Epithelial cell of esophagus (primary cell): ENCODE results near the gene PPRC1.

Experiments used
- DNase-seq: peaks from one replicate; pipeline ENCODE4 v3.0.0; 2010; ENCODE audit warnings: low read depth
- H3K4me3 ChIP-seq: 2 replicates; pipeline ENCODE4 v1.5.1; 2011; ENCODE audit warnings: mild to moderate bottlenecking, low read length, control low read depth
- TF ChIP-seq, protein P1 (sequence below): IDR thresholded peaks from 2 replicates; pipeline ENCODE4 v1.5.1; 2011; ENCODE audit warnings: low read depth, mild to moderate bottlenecking, low read length, control low read depth, inconsistent platforms; ENCODE audit not compliant: insufficient read depth; ENCODE audit errors: missing control alignments

PPRC1 gene, protein sequence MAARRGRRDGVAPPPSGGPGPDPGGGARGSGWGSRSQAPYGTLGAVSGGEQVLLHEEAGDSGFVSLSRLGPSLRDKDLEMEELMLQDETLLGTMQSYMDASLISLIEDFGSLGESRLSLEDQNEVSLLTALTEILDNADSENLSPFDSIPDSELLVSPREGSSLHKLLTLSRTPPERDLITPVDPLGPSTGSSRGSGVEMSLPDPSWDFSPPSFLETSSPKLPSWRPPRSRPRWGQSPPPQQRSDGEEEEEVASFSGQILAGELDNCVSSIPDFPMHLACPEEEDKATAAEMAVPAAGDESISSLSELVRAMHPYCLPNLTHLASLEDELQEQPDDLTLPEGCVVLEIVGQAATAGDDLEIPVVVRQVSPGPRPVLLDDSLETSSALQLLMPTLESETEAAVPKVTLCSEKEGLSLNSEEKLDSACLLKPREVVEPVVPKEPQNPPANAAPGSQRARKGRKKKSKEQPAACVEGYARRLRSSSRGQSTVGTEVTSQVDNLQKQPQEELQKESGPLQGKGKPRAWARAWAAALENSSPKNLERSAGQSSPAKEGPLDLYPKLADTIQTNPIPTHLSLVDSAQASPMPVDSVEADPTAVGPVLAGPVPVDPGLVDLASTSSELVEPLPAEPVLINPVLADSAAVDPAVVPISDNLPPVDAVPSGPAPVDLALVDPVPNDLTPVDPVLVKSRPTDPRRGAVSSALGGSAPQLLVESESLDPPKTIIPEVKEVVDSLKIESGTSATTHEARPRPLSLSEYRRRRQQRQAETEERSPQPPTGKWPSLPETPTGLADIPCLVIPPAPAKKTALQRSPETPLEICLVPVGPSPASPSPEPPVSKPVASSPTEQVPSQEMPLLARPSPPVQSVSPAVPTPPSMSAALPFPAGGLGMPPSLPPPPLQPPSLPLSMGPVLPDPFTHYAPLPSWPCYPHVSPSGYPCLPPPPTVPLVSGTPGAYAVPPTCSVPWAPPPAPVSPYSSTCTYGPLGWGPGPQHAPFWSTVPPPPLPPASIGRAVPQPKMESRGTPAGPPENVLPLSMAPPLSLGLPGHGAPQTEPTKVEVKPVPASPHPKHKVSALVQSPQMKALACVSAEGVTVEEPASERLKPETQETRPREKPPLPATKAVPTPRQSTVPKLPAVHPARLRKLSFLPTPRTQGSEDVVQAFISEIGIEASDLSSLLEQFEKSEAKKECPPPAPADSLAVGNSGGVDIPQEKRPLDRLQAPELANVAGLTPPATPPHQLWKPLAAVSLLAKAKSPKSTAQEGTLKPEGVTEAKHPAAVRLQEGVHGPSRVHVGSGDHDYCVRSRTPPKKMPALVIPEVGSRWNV (N-terminal part only)

DNA sequence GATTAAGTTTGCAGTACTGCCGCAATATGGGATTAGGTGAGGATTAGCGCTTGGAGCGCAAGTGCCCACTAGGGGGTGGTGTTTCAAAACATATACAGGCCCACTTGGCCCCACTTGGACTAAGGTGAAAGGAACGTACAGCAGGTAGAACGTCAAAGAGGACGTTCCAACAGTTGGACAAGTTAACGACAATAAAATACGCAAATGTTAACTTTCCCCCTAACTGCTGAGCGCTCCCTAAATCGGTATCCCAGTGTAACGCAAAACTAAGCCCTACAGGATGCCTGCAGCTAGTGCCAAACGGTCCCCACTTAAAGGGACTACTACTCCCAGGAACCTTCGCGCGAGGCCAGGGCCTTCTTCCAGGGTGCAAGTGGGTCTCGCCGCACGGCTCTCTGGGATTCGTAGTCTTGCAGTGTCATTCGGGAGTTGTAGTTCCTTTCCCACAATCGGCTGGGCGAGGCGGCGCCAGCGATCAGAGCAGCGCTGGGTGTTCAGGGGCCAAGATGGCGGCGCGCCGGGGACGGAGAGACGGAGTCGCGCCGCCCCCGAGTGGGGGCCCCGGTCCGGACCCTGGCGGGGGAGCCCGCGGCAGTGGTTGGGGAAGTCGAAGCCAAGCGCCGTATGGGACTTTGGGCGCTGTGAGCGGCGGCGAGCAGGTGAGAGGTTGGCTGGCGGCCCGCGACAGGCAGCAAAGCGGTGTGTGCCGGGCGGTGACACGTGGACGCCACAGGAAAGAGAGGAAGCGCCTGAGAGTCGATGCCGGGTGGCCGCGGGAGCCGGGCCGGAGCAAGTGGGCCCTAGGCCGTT lies at the start of gene PPRC1:
TSS of gene PPRC1 (plus strand) at position 478 of the 810 bp plus-strand sequence. CDS start at position 507, 29 bp downstream.
- peak within 1 kb of the TSS; percentile 96 for H3K4me3 ChIP-seq
- peak; percentile 99 for DNase-seq
- TF ChIP-seq, protein P1, sequence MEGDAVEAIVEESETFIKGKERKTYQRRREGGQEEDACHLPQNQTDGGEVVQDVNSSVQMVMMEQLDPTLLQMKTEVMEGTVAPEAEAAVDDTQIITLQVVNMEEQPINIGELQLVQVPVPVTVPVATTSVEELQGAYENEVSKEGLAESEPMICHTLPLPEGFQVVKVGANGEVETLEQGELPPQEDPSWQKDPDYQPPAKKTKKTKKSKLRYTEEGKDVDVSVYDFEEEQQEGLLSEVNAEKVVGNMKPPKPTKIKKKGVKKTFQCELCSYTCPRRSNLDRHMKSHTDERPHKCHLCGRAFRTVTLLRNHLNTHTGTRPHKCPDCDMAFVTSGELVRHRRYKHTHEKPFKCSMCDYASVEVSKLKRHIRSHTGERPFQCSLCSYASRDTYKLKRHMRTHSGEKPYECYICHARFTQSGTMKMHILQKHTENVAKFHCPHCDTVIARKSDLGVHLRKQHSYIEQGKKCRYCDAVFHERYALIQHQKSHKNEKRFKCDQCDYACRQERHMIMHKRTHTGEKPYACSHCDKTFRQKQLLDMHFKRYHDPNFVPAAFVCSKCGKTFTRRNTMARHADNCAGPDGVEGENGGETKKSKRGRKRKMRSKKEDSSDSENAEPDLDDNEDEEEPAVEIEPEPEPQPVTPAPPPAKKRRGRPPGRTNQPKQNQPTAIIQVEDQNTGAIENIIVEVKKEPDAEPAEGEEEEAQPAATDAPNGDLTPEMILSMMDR = peak; percentile 94

DNA sequence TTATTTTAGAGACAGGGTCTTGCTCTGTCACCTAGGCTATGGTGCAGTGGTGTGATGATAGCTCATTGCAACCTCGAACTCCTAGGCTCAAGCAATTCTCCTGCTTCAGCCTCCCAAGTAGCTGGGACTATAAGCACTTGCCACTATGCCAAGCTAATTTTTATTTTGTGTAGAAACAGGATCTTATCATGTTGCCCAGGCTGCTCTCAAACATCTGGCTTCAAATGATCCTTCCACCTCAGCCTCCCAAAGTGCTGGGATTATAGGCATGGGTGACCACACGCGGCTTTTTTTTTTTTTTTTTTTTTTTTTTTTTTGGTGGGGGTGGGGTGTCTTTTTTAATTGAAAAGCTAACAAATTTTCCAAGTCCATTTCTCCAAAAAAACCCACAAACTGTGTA lies 49.3 kb upstream of the PPRC1 start:
- TF ChIP-seq, protein P1 = no peak
- no peak for DNase-seq
- no peak overlapping the region for H3K4me3 ChIP-seq

DNA sequence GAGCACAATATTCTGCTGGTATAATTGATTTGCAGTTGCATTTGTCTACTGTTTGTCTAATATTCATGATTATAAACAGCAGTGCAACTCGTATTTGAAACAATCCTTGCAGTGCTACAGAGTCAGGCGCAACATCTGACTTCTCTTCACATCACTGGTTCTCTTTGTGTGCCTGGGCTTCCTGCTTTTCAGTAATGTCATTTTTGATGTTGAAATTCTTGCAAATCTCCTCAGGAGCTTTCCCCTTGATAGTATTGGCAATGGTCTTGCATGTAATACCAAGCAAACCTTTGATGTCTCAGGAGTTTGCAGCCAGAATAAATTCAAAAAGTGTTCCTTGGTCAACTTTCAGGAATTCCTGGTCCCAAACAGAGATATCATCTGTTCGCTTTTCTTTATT lies 47.5 kb upstream of the PPRC1 start:
- no peak for DNase-seq
- TF ChIP-seq, protein P1 = no peak
- no peak overlapping the region for H3K4me3 ChIP-seq

DNA sequence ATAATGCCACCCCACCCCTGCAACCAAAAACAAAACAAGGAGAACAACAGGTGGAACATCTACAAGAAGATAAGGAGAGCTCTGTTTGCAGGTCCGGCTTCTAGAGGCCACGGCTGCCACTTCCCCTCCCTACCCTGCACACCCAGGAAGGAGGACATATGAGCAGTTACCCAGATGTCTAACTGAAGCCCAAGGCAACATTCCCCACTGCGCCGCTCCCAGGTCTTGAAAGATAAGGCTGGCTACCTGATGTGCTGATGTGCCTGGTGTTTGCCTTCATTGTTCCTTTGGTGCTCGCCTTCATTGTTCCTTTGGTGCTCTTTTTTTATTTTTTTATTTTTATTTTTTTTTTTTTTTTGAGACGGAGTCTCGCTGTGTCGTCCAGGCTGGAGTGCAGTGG lies 46.6 kb upstream of the PPRC1 start:
- TF ChIP-seq, protein P1 = no peak
- H3K4me3 ChIP-seq = no peak overlapping the region
- DNase-seq = no peak

DNA sequence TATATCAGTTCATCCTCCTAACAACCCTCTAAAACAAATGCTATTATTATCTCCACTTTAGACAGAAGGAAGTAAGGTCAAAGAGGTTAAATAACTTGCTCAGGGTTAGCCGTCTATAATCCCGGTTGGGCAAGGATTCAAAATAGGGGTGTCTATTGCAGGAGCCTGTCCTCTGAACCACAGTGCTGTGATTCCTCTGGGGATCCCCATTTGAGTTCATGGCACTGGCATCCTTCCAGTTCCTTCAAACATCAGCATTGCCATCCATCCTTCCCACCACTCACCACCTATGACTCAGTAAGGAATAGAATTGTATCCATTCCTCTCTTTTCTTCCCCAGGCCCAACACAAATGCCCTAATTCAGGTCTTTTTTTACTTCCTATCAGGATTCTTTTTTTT lies 42.1 kb upstream of the PPRC1 start:
- TF ChIP-seq, protein P1 = no peak
- H3K4me3 ChIP-seq = no peak overlapping the region
- DNase-seq = peak; percentile 43

DNA sequence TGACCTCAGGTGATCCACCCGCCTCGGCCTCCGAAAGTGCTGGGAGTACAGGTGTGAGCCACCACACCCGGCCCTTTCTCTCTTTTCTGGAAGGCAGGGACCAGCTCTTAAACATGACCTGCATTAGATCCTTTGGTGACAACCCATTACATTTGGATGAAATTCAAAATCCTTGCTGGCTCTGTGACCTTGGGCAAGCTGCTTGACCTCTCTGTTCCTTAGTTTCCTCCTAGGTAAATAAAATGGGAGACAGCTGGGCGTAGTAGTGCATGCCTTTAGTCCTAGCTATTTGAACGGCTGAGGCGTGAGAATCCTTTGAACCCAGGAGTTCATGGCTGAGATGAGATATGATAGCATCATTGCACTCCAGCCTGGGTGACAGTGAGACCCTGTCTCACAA lies 36.4 kb upstream of the PPRC1 start:
- TF ChIP-seq, protein P1 = no peak
- no peak overlapping the region for H3K4me3 ChIP-seq
- no peak for DNase-seq
